ENCODE data around the gene HBE1. TPM values are rescaled to one million over a fixed set of nuclear protein-coding genes. Genes with fewer than 3 reads are reported as not detected.

Gene HBE1
- total and polyA plus RNA-seq, 9 of the 15 experiments (the other 6 are each of a cell fraction or from before 2014, with no cell fraction given), result 612 to 10,250 (median 2,181) TPM

DNA sequence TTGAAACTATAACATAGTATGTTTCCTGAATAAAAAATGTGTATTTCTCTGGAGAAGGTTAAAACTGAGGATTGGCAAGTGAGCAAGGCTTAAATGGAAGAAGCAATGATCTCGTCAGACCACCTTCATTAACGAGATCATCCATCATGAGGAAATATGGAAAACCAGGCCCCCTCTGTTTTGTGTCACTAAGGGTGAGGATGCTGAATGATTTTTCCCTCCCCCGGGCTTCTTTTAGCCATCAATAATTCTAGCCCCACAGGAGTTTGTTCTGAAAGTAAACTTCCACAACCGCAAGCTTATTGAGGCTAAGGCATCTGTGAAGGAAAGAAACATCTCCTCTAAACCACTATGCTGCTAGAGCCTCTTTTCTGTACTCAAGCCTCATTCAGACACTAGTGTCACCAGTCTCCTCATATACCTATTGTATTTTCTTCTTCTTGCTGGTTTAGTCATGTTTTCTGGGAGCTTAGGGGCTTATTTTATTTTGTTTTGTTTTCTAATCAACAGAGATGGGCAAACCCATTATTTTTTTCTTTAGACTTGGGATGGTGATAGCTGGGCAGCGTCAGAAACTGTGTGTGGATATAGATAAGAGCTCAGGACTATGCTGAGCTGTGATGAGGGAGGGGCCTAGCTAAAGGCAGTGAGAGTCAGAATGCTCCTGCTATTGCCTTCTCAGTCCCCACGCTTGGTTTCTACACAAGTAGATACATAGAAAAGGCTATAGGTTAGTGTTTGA lies 5.8 kb upstream of the HBE1 start:
- 4% methylated on average over 6 of the region's 6 CpGs for WGBS (ENCODE audit: insufficient coverage, low coverage, missing lambda C conversion rate)
- no peak for TF ChIP-seq ZNF764 (CRISPR knock-in tag; IDR thresholded peaks at IDR 0.05; ENCODE audit: low read depth)
- TF ChIP-seq ZNF232 (CRISPR knock-in tag; IDR thresholded peaks at IDR 0.05), result no peak
- TF ChIP-seq MYBL2 (IDR thresholded peaks at IDR 0.05; ENCODE audit: low read depth), result no peak
- TF ChIP-seq MYBL2 (CRISPR knock-in tag; IDR thresholded peaks at IDR 0.05; ENCODE audit: borderline replicate concordance), result no peak
- TF ChIP-seq SRSF3 (IDR thresholded peaks at IDR 0.05; ENCODE audit: insufficient read depth, low read length), result no peak
- no peak for TF ChIP-seq FOXK1 (CRISPR knock-in tag; IDR thresholded peaks at IDR 0.05; ENCODE audit: borderline replicate concordance)
- no peak for TF ChIP-seq ZNF263 (CRISPR knock-in tag; IDR thresholded peaks at IDR 0.05; ENCODE audit: borderline replicate concordance)
- no peak for TF ChIP-seq KDM5B (IDR thresholded peaks at IDR 0.05; ENCODE audit: insufficient replicate concordance, low read depth, low read length)
- peak; percentile 65; the same call in 1 of the 2 replicates for TF ChIP-seq CTBP1 (IDR thresholded peaks at IDR 0.05; ENCODE audit: borderline replicate concordance)
- no peak for TF ChIP-seq POLR3G (IDR thresholded peaks at IDR 0.05; ENCODE audit: extremely low read depth, insufficient read length, insufficient replicate concordance)
- TF ChIP-seq RAD51 (IDR thresholded peaks at IDR 0.05; ENCODE audit: borderline replicate concordance, low read depth), result no peak
- no peak for TF ChIP-seq LARP7 (IDR thresholded peaks at IDR 0.05)
- no peak for TF ChIP-seq ZNF77 (CRISPR knock-in tag; IDR thresholded peaks at IDR 0.05)
- no peak for TF ChIP-seq ZNF586 (CRISPR knock-in tag; conservative IDR thresholded peaks at IDR 0.05)
- TF ChIP-seq GATAD2A (IDR thresholded peaks at IDR 0.05), result peak; percentile 74; the same call in 1 of the 2 replicates
- TF ChIP-seq, protein P1, sequence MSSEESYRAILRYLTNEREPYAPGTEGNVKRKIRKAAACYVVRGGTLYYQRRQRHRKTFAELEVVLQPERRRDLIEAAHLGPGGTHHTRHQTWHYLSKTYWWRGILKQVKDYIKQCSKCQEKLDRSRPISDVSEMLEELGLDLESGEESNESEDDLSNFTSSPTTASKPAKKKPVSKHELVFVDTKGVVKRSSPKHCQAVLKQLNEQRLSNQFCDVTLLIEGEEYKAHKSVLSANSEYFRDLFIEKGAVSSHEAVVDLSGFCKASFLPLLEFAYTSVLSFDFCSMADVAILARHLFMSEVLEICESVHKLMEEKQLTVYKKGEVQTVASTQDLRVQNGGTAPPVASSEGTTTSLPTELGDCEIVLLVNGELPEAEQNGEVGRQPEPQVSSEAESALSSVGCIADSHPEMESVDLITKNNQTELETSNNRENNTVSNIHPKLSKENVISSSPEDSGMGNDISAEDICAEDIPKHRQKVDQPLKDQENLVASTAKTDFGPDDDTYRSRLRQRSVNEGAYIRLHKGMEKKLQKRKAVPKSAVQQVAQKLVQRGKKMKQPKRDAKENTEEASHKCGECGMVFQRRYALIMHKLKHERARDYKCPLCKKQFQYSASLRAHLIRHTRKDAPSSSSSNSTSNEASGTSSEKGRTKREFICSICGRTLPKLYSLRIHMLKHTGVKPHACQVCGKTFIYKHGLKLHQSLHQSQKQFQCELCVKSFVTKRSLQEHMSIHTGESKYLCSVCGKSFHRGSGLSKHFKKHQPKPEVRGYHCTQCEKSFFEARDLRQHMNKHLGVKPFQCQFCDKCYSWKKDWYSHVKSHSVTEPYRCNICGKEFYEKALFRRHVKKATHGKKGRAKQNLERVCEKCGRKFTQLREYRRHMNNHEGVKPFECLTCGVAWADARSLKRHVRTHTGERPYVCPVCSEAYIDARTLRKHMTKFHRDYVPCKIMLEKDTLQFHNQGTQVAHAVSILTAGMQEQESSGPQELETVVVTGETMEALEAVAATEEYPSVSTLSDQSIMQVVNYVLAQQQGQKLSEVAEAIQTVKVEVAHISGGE (CRISPR knock-in tag; IDR thresholded peaks at IDR 0.05), result peak in 1 of 3 experiments; percentile 48; a peak in 1 of 6 replicates
- no peak for TF ChIP-seq ZNF408 (CRISPR knock-in tag; IDR thresholded peaks at IDR 0.05; ENCODE audit: low read depth)

More for the DNA sequence above, 5.8 kb upstream of the HBE1 start:
- Histone ChIP-seq H3K4me3 (peak overlapping the region; percentile 20; the same call in 1 of the 2 replicates), H3K27ac (ENCODE audit: extremely low read depth, low read depth, low read length) (peak overlapping the region; percentile 87), H3K9me3 (replicated peaks; ENCODE audit: control insufficient read depth, insufficient read depth, low read depth, low read length) (no peaks in the 10 kb centered on the region), H3K36me3 (ENCODE audit: control insufficient read depth, insufficient read depth, low read length) (peaks cover 33% of the 10 kb centered on the region), H2AFZ (ENCODE audit: low read depth, low read length) (no peak overlapping the region), H3K27me3 (ENCODE audit: control insufficient read depth in 2 of 2, insufficient read depth in 2 of 2, low read length in 2 of 2) (no peaks in the 10 kb centered on the region), H3K9ac (ENCODE audit: insufficient read depth in 1 of 2, low read depth in 2 of 2, low read length in 2 of 2) (peak overlapping the region in 1 of 2 experiments; percentile 54; a peak in 2 of 4 replicates), H3K4me2 (ENCODE audit: insufficient read depth, low read length) (peak overlapping the region; percentile 74), H4K20me1 (replicated peaks; ENCODE audit: control insufficient read depth, insufficient read depth, low read length) (no peaks in the 10 kb centered on the region), H3K79me2 (ENCODE audit: control insufficient read depth, insufficient read depth, low read length) (peaks cover 68% of the 10 kb centered on the region), H3K4me1 (replicated peaks in 1 of 2; ENCODE audit: control insufficient read depth in 2 of 2, insufficient read depth in 2 of 2, low read length in 2 of 2) (peaks cover 34 to 80% of the 10 kb centered on the region in 2 experiments), H3K9me1 (ENCODE audit: control insufficient read depth, insufficient read depth, low read length) (no peaks in the 10 kb centered on the region)
- no TSS peak for BruUV-seq (replicated peaks)
- intact Hi-C loops (cut with micrococcal nuclease) (no loop called here), in situ Hi-C loops (cut with MboI) (no loop called here)
- ChIA-PET CTCF (ENCODE audit: low intra/inter-chr PET ratio) (no interaction called here), POLR2A (interaction anchor here (0.6 to 7.3 kb wide), 13 partner anchors 7 to 1652 kb away, joined by 3 to 55 read pairs (median 3); partner anchors contain the start of genes HBE1, HBG1 and HBG2)
- ATAC-seq (peak; percentile 93), FAIRE-seq (peak; percentile 90), DNase-seq (ENCODE audit: extremely low read depth in 1 of 4, low spot score in 3 of 4) (peak; percentile 76 to 95 (median 83))

Measured in K562 (cell line).